SW 1271 (cell line): ENCODE data around the gene FOXP4.

Source experiments
- DNase-seq, 2 experiments: peaks; one replicate each; lab custom pipeline; 2025; lab: John Stamatoyannopoulos, UW

Gene FOXP4

GRCh38 chr6:41519745-41520699 lies 26.2 kb upstream of the FOXP4 start:
- DNase-seq, result no peak

- no peak for DNase-seq
Observed at GRCh38 chr6:41522780-41523548, 23.2 kb upstream of the FOXP4 start.

GRCh38 chr6:41523915-41524633 lies 22.1 kb upstream of the FOXP4 start:
- no peak for DNase-seq

GRCh38 chr6:41524634-41525011 lies 21.6 kb upstream of the FOXP4 start:
- no peak for DNase-seq

GRCh38 chr6:41527721-41528408 lies 18.3 kb upstream of the FOXP4 start:
- no peak for DNase-seq

- no peak for DNase-seq
Observed at GRCh38 chr6:41528409-41528963, 17.7 kb upstream of the FOXP4 start.

- no peak for DNase-seq
Observed at GRCh38 chr6:41529049-41529448, 17.1 kb upstream of the FOXP4 start.

GRCh38 chr6:41529970-41530369 lies 16.2 kb upstream of the FOXP4 start:
- DNase-seq, result no peak

GRCh38 chr6:41530476-41530875 lies 15.7 kb upstream of the FOXP4 start:
- no peak for DNase-seq

- no peak for DNase-seq
Observed at GRCh38 chr6:41531016-41531415, 15.2 kb upstream of the FOXP4 start.

GRCh38 chr6:41531591-41532582 lies 14.3 kb upstream of the FOXP4 start:
- no peak for DNase-seq

GRCh38 chr6:41535766-41536165 lies 10.4 kb upstream of the FOXP4 start:
- DNase-seq, result no peak

GRCh38 chr6:41536795-41537758 lies 9.1 kb upstream of the FOXP4 start:
- DNase-seq, result no peak

GRCh38 chr6:41538556-41539182 lies 7.5 kb upstream of the FOXP4 start:
- DNase-seq, result no peak

GRCh38 chr6:41539204-41539603 lies 7.0 kb upstream of the FOXP4 start:
- DNase-seq, result no peak

GRCh38 chr6:41541364-41541763 lies 4.8 kb upstream of the FOXP4 start:
- DNase-seq, result no peak

GRCh38 chr6:41543087-41543486 lies 3.1 kb upstream of the FOXP4 start:
- DNase-seq, result no peak

GRCh38 chr6:41545247-41545702 lies 906 bp upstream of the FOXP4 start:
- DNase-seq, result no peak
